Measurements from ENCODE around the gene TAF11. TPM values are rescaled to one million over a fixed set of nuclear protein-coding genes. Genes with fewer than 3 reads are reported as not detected.

Gene TAF11
- total RNA-seq, 2 experiments from 2014 or later: 27.3 to 28.5 TPM

GRCh38 chr6:34917626-34918285 lies 29.9 kb upstream of the TAF11 start:
- H3K9me3 Mint-ChIP-seq: no peaks in the 10 kb centered on the region
- no peaks in the 10 kb centered on the region for H3K27me3 Mint-ChIP-seq (ENCODE audit: low read depth)
- CTCF ChIA-PET: no interaction called here
- no peak overlapping the region for H3K4me3 Mint-ChIP-seq
- H3K27ac Mint-ChIP-seq: no peak overlapping the region
- intact Hi-C loops (cut with micrococcal nuclease): no loop called here
- H3K4me1 Mint-ChIP-seq (ENCODE audit: low read depth): peaks cover 15% of the 10 kb centered on the region
- DNase-seq: no peak
- no peaks in the 10 kb centered on the region for H3K36me3 Mint-ChIP-seq (ENCODE audit: low read depth)

- H3K27ac Mint-ChIP-seq: no peak overlapping the region
- no peaks in the 10 kb centered on the region for H3K27me3 Mint-ChIP-seq (ENCODE audit: low read depth)
- CTCF ChIA-PET: no interaction called here
- H3K4me1 Mint-ChIP-seq (ENCODE audit: low read depth): peaks cover 24% of the 10 kb centered on the region
- intact Hi-C loops (cut with micrococcal nuclease): no loop called here
- no peak overlapping the region for H3K4me3 Mint-ChIP-seq
- no peak for DNase-seq
- H3K9me3 Mint-ChIP-seq: no peaks in the 10 kb centered on the region
- no peaks in the 10 kb centered on the region for H3K36me3 Mint-ChIP-seq (ENCODE audit: low read depth)
Measured at GRCh38 chr6:34916348-34916967, 28.6 kb upstream of the TAF11 start.

GRCh38 chr6:34914358-34914757 lies 26.5 kb upstream of the TAF11 start:
- CTCF ChIA-PET: interaction anchor here (1.3 kb wide), 1 partner anchor 13 kb away, joined by 4 read pairs; no protein-coding TSS in a partner anchor
- no peaks in the 10 kb centered on the region for H3K36me3 Mint-ChIP-seq (ENCODE audit: low read depth)
- no peaks in the 10 kb centered on the region for H3K27me3 Mint-ChIP-seq (ENCODE audit: low read depth)
- intact Hi-C loops (cut with micrococcal nuclease): no loop called here
- H3K4me1 Mint-ChIP-seq (ENCODE audit: low read depth): peaks cover 28% of the 10 kb centered on the region
- no peaks in the 10 kb centered on the region for H3K9me3 Mint-ChIP-seq
- H3K4me3 Mint-ChIP-seq: no peak overlapping the region
- no peak overlapping the region for H3K27ac Mint-ChIP-seq
- DNase-seq: no peak

GRCh38 chr6:34912715-34913464 lies 25.0 kb upstream of the TAF11 start:
- Mint-ChIP-seq H3K4me1 (ENCODE audit: low read depth) (peaks cover 28% of the 10 kb centered on the region), H3K9me3 (no peaks in the 10 kb centered on the region), H3K4me3 (no peak overlapping the region), H3K27ac (peak overlapping the region; percentile 65), H3K27me3 (ENCODE audit: low read depth) (no peaks in the 10 kb centered on the region), H3K36me3 (ENCODE audit: low read depth) (no peaks in the 10 kb centered on the region)
- DNase-seq: peak; percentile 67
- intact Hi-C loops (cut with micrococcal nuclease): loop anchor here (1.0 to 2.0 kb wide), 3 partner anchors 25 to 241 kb away; partner anchors contain the start of genes BLTP3A and TAF11
- CTCF ChIA-PET: interaction anchor here (0.6 kb wide), 1 partner anchor 60 kb away, joined by 3 read pairs; no protein-coding TSS in a partner anchor

GRCh38 chr6:34911822-34912221 lies 24.0 kb upstream of the TAF11 start:
- intact Hi-C loops (cut with micrococcal nuclease): loop anchor here (1.0 to 2.0 kb wide), 3 partner anchors 24 to 240 kb away; partner anchors contain the start of genes BLTP3A and TAF11
- Mint-ChIP-seq H3K27me3 (ENCODE audit: low read depth) (no peaks in the 10 kb centered on the region), H3K36me3 (ENCODE audit: low read depth) (no peaks in the 10 kb centered on the region), H3K4me3 (no peak overlapping the region), H3K4me1 (ENCODE audit: low read depth) (peaks cover 28% of the 10 kb centered on the region), H3K27ac (no peak overlapping the region), H3K9me3 (no peaks in the 10 kb centered on the region)
- CTCF ChIA-PET: no interaction called here
- DNase-seq: no peak

GRCh38 chr6:34909320-34909883 lies 21.6 kb upstream of the TAF11 start:
- peaks cover 35% of the 10 kb centered on the region for H3K4me1 Mint-ChIP-seq (ENCODE audit: low read depth)
- no peak overlapping the region for H3K27ac Mint-ChIP-seq
- no peaks in the 10 kb centered on the region for H3K9me3 Mint-ChIP-seq
- H3K4me3 Mint-ChIP-seq: no peak overlapping the region
- no peaks in the 10 kb centered on the region for H3K27me3 Mint-ChIP-seq (ENCODE audit: low read depth)
- intact Hi-C loops (cut with micrococcal nuclease): no loop called here
- CTCF ChIA-PET: no interaction called here
- no peaks in the 10 kb centered on the region for H3K36me3 Mint-ChIP-seq (ENCODE audit: low read depth)
- DNase-seq: no peak

GRCh38 chr6:34908194-34908593 lies 20.4 kb upstream of the TAF11 start:
- CTCF ChIA-PET: no interaction called here
- H3K9me3 Mint-ChIP-seq: no peaks in the 10 kb centered on the region
- DNase-seq: no peak
- no peaks in the 10 kb centered on the region for H3K27me3 Mint-ChIP-seq (ENCODE audit: low read depth)
- H3K27ac Mint-ChIP-seq: no peak overlapping the region
- intact Hi-C loops (cut with micrococcal nuclease): no loop called here
- no peaks in the 10 kb centered on the region for H3K36me3 Mint-ChIP-seq (ENCODE audit: low read depth)
- H3K4me1 Mint-ChIP-seq (ENCODE audit: low read depth): peaks cover 30% of the 10 kb centered on the region
- H3K4me3 Mint-ChIP-seq: no peak overlapping the region

GRCh38 chr6:34906826-34907225 lies 19.0 kb upstream of the TAF11 start:
- DNase-seq: no peak
- Mint-ChIP-seq H3K4me1 (ENCODE audit: low read depth) (peaks cover 17% of the 10 kb centered on the region), H3K27ac (no peak overlapping the region), H3K27me3 (ENCODE audit: low read depth) (no peaks in the 10 kb centered on the region), H3K4me3 (no peak overlapping the region), H3K36me3 (ENCODE audit: low read depth) (no peaks in the 10 kb centered on the region), H3K9me3 (no peaks in the 10 kb centered on the region)
- intact Hi-C loops (cut with micrococcal nuclease): no loop called here
- CTCF ChIA-PET: no interaction called here

- Mint-ChIP-seq H3K9me3 (no peaks in the 10 kb centered on the region), H3K27me3 (ENCODE audit: low read depth) (no peaks in the 10 kb centered on the region), H3K36me3 (ENCODE audit: low read depth) (no peaks in the 10 kb centered on the region), H3K4me3 (no peak overlapping the region), H3K4me1 (ENCODE audit: low read depth) (peaks cover 7% of the 10 kb centered on the region), H3K27ac (no peak overlapping the region)
- no peak for DNase-seq
- intact Hi-C loops (cut with micrococcal nuclease): no loop called here
- CTCF ChIA-PET: no interaction called here
Measured at GRCh38 chr6:34904990-34905613, 17.3 kb upstream of the TAF11 start.

- Mint-ChIP-seq H3K4me3 (no peak overlapping the region), H3K4me1 (ENCODE audit: low read depth) (peaks cover 10% of the 10 kb centered on the region), H3K27ac (no peak overlapping the region), H3K9me3 (no peaks in the 10 kb centered on the region), H3K27me3 (ENCODE audit: low read depth) (no peaks in the 10 kb centered on the region), H3K36me3 (ENCODE audit: low read depth) (no peaks in the 10 kb centered on the region)
- CTCF ChIA-PET: interaction anchor here (0.7 to 1.7 kb wide), 3 partner anchors 10 to 14 kb away, joined by 4 to 6 read pairs (median 5); no protein-coding TSS in a partner anchor
- DNase-seq: no peak
- intact Hi-C loops (cut with micrococcal nuclease): no loop called here
Measured at GRCh38 chr6:34901930-34902329, 14.1 kb upstream of the TAF11 start.

GRCh38 chr6:34900321-34901031 lies 12.6 kb upstream of the TAF11 start:
- no peak for DNase-seq
- intact Hi-C loops (cut with micrococcal nuclease): no loop called here
- Mint-ChIP-seq H3K4me1 (ENCODE audit: low read depth) (peaks cover 10% of the 10 kb centered on the region), H3K36me3 (ENCODE audit: low read depth) (no peaks in the 10 kb centered on the region), H3K4me3 (no peak overlapping the region), H3K27me3 (ENCODE audit: low read depth) (no peaks in the 10 kb centered on the region), H3K9me3 (no peaks in the 10 kb centered on the region), H3K27ac (no peak overlapping the region)
- CTCF ChIA-PET: interaction anchor here (0.7 to 1.7 kb wide), 4 partner anchors 9 to 1401 kb away, joined by 4 to 6 read pairs (median 5); no protein-coding TSS in a partner anchor

All from activated naive CD4-positive, alpha-beta T cell treated with anti-CD3 and anti-CD28 coated beads for 36 hours (primary cell).